Omental fat pad (tissue), 4 donors: ENCODE measurements around the gene OVOL1. TPM values are rescaled to one million over a fixed set of nuclear protein-coding genes. Genes with fewer than 3 reads are reported as not detected.

Experiments
- ATAC-seq: fragments of 150-250 bp; one replicate; pipeline ENCODE4 v1.9.1; 2016; ENCODE audit warnings: mild to moderate bottlenecking, moderate library complexity; ENCODE audit not compliant: low FRiP score
- DNase-seq: peaks from one replicate; pipeline ENCODE4 v3.0.0-alpha.2; 2019; ENCODE audit warnings: low spot score
- CTCF ChIP-seq, 3 donors: fragments of 450-650 bp; IDR thresholded peaks; one replicate each; pipeline ENCODE4 v1.5.1; 2016 to 2017; ENCODE audit warnings: antibody characterized with exemption in 3 of 3, mild to moderate bottlenecking in 3 of 3, moderate library complexity in 2 of 3
- total RNA-seq, 4 donors: library from RNA; depleted of rRNA; stranded (reverse); fragments of >200 nt; gene quantifications; one replicate each; pipeline ENCODE4 v1.1.0, GENCODE V29; 2016

Gene OVOL1
- total RNA-seq, 4 donors from 2014 or later: not detected

GRCh38 chr11:65787649-65788622 is 1.1 kb downstream of the OVOL1 start:
- DNase-seq (no peak), ATAC-seq (no peak)
- TF ChIP-seq CTCF (IDR thresholded peaks at IDR 0.05): no peak

GRCh38 chr11:65788821-65789220 is 2.0 kb downstream of the OVOL1 start:
- no peak for TF ChIP-seq CTCF (IDR thresholded peaks at IDR 0.05)
- no peak for DNase-seq
- ATAC-seq: no peak

GRCh38 chr11:65789230-65790103 is 2.6 kb downstream of the OVOL1 start:
- TF ChIP-seq CTCF (IDR thresholded peaks at IDR 0.05): no peak
- no peak for ATAC-seq
- no peak for DNase-seq

- no peak for DNase-seq
- no peak for TF ChIP-seq CTCF (IDR thresholded peaks at IDR 0.05)
- ATAC-seq: no peak
Measured at GRCh38 chr11:65790104-65790901, 3.4 kb downstream of the OVOL1 start.

- no peak for ATAC-seq
- no peak for DNase-seq
- TF ChIP-seq CTCF (IDR thresholded peaks at IDR 0.05): no peak
Measured at GRCh38 chr11:65790902-65791650, 4.2 kb downstream of the OVOL1 start.

- TF ChIP-seq CTCF (IDR thresholded peaks at IDR 0.05): no peak
- DNase-seq: no peak
- ATAC-seq: no peak
Measured at GRCh38 chr11:65791719-65792213, 4.9 kb downstream of the OVOL1 start.
